Calu3 (cell line): ENCODE data around the gene PRSS56. TPM values are rescaled to one million over a fixed set of nuclear protein-coding genes. Genes with fewer than 3 reads are reported as not detected.

Experiments used
- BruUV-seq: library from RNA; stranded (reverse); fragments of 400-500 nt; replicated peaks from 2 replicates; lab custom pipeline; 2021; lab: Mats Ljungman, UMichigan
- CTCF ChIA-PET: fragments of 300-600 bp; sonication (Branson Sonifier 250); formaldehyde crosslinking; loops from one replicate; lab custom pipeline; 2022; ENCODE audit warnings: antibody characterized with exemption; lab: Charles Lee
- DNase-seq: peaks from one replicate; pipeline ENCODE4 v3.0.0; 2022
- H3K27ac Mint-ChIP-seq: one replicate; pipeline ENCODE4 v1.8.0; 2022; ENCODE audit warnings: mixed read lengths; ENCODE audit not compliant: unreplicated experiment
- H3K27me3 Mint-ChIP-seq: one replicate; pipeline ENCODE4 v1.8.0; 2022; ENCODE audit warnings: mixed read lengths; ENCODE audit not compliant: unreplicated experiment
- H3K36me3 Mint-ChIP-seq: one replicate; pipeline ENCODE4 v1.8.0; 2022; ENCODE audit warnings: mild to moderate bottlenecking, moderate library complexity, mixed read lengths; ENCODE audit not compliant: insufficient read depth, unreplicated experiment
- H3K4me1 Mint-ChIP-seq: one replicate; pipeline ENCODE4 v1.8.0; 2022; ENCODE audit warnings: mild to moderate bottlenecking, low read depth, mixed read lengths; ENCODE audit not compliant: unreplicated experiment
- H3K4me3 Mint-ChIP-seq: one replicate; pipeline ENCODE4 v1.8.0; 2022; ENCODE audit warnings: mild to moderate bottlenecking, low read depth, moderate library complexity, mixed read lengths; ENCODE audit not compliant: unreplicated experiment
- H3K9me3 Mint-ChIP-seq: one replicate; pipeline ENCODE4 v1.8.0; 2022; ENCODE audit warnings: low read depth, mixed read lengths; ENCODE audit not compliant: unreplicated experiment
- intact Hi-C: fragments of 100-400 bp; cut with micrococcal nuclease; formaldehyde crosslinking; loops from one replicate; pipeline ENCODE4 v1.10.0; 2022; ENCODE audit not compliant: unreplicated experiment
- total RNA-seq: library from RNA; stranded (reverse); gene quantifications from 2 replicates; pipeline ENCODE4 v1.2.3, GENCODE V29; 2022
- TF ChIP-seq, protein P1 (sequence below): fragments of 200-600 bp; IDR thresholded peaks from one replicate; pipeline ENCODE4 v1.8.0; 2022; ENCODE audit warnings: antibody characterized with exemption; ENCODE audit not compliant: unreplicated experiment

Gene PRSS56
- total RNA-seq, 1 experiment from 2014 or later = not detected

DNA sequence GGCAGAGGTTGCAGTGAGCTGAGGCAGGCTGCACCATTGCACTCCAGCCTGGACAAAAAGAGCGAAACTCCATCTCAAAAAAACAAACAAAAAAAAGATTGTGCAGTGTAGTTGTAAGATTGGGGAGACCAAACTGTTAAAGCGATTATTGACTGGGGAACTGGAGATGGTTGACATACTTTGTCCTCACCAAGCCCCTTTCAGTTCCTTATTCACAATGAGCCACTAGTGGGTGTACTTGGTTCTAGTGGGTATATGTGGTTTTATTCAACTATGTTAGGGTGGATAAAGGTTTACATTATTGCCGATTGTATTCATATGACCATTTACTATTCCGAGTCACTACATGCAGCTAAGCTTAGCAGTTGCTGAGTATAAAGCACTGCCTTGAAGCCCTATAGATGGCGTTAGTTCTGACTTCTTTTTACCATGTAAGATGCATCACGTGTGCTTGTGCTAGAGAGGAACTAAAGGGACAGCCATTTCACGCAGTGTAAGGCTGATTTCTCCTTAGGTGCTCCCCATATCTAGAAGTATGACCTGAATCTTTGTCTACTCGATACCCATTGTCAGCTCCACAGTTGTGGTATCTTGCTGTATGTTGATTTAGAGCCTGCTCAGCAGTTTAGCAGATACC is 42.4 kb downstream of the PRSS56 start:
- H3K36me3 Mint-ChIP-seq = peaks cover 58% of the 10 kb centered on the region
- intact Hi-C loops = no loop called here

DNA sequence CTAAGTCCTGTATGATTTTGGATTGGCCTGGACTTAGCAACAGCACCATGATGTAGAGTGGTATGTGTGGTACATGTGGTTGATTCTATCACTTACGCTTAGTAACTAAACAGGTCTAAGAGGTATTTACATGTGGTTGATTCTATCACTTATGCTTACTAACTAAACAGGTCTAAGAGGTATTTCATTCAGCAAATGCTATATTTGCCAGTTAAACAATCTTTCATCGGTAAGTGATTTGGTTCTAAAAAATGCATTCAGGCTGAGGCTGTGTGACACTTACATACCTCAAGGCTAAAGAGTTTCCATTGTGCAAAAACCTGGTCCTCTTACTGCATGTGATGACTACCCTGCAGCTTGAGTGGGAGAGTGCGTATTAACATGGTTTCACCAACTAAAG is 43.4 kb downstream of the PRSS56 start:
- CTCF ChIA-PET = no interaction called here
- intact Hi-C loops = no loop called here
- H3K36me3 Mint-ChIP-seq = peaks cover 57% of the 10 kb centered on the region

More for the DNA sequence above, 42.4 kb downstream of the PRSS56 start:
- no peak overlapping the region for H3K27ac Mint-ChIP-seq
- H3K9me3 Mint-ChIP-seq = no peaks in the 10 kb centered on the region
- TF ChIP-seq, protein P1, sequence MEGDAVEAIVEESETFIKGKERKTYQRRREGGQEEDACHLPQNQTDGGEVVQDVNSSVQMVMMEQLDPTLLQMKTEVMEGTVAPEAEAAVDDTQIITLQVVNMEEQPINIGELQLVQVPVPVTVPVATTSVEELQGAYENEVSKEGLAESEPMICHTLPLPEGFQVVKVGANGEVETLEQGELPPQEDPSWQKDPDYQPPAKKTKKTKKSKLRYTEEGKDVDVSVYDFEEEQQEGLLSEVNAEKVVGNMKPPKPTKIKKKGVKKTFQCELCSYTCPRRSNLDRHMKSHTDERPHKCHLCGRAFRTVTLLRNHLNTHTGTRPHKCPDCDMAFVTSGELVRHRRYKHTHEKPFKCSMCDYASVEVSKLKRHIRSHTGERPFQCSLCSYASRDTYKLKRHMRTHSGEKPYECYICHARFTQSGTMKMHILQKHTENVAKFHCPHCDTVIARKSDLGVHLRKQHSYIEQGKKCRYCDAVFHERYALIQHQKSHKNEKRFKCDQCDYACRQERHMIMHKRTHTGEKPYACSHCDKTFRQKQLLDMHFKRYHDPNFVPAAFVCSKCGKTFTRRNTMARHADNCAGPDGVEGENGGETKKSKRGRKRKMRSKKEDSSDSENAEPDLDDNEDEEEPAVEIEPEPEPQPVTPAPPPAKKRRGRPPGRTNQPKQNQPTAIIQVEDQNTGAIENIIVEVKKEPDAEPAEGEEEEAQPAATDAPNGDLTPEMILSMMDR = no peak
- peaks cover 6% of the 10 kb centered on the region for H3K4me1 Mint-ChIP-seq
- no peaks in the 10 kb centered on the region for H3K27me3 Mint-ChIP-seq
- CTCF ChIA-PET = no interaction called here
- BruUV-seq = no TSS peak
- H3K4me3 Mint-ChIP-seq = no peak overlapping the region
- no peak for DNase-seq

DNA sequence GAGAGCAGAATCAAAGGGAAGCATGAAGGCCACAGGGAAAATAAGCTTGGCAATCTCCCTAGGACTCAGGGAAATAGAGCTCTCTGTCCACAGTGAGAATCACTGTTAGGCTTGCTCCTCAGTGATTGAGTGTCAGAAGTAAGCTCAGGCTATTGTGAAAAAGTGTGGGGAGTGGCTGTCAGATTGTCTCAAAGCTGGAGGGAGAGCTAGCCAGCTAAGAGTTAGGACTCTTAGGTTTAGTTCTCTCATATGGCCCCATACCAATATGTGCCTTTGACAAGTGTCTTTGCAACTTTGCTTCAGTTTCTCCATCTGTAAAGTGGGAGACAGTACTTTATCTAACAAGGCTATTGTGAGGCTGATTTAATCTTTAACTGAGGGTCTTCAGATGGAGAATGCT is 47.5 kb downstream of the PRSS56 start:
- CTCF ChIA-PET = interaction anchor here (1.0 to 1.5 kb wide), 2 partner anchors 13 to 25 kb away, joined by 3 to 4 read pairs; no protein-coding TSS in a partner anchor
- peak overlapping the region; percentile 56 for H3K27ac Mint-ChIP-seq

More for the DNA sequence above, 43.4 kb downstream of the PRSS56 start:
- Mint-ChIP-seq H3K4me3 (no peak overlapping the region), H3K27me3 (no peaks in the 10 kb centered on the region), H3K4me1 (peaks cover 15% of the 10 kb centered on the region), H3K9me3 (no peaks in the 10 kb centered on the region), H3K27ac (no peak overlapping the region)
- BruUV-seq = no TSS peak
- TF ChIP-seq, protein P1 = no peak
- DNase-seq = no peak

DNA sequence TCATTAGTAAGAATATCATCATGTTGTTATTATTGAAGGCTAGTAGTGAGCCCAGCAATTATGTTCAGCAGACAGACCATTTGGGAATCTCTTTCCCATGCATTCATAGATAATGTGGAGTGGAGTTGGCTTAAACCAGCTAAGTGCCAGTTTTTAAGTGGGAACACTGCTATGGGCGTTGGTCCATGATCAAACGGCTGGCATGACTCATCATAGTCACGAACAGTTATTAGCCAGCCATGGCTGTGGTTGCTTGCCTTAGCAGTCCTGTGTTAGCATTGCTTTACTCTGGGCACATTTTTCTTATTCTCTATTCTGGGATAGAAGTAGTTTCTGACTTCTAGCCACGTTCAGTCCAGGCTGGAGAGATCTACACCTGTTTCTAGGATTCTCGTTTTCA is 48.0 kb downstream of the PRSS56 start:
- Mint-ChIP-seq H3K9me3 (no peaks in the 10 kb centered on the region), H3K4me3 (no peak overlapping the region), H3K36me3 (peaks cover 54% of the 10 kb centered on the region), H3K27me3 (no peaks in the 10 kb centered on the region), H3K4me1 (peaks cover 47% of the 10 kb centered on the region), H3K27ac (no peak overlapping the region)
- TF ChIP-seq, protein P1 = no peak
- peak; percentile 30 for DNase-seq
- BruUV-seq = no TSS peak
- CTCF ChIA-PET = interaction anchor here (1.0 to 1.5 kb wide), 2 partner anchors 12 to 25 kb away, joined by 3 to 4 read pairs; no protein-coding TSS in a partner anchor
- intact Hi-C loops = no loop called here

More for the DNA sequence above, 47.5 kb downstream of the PRSS56 start:
- no peak for DNase-seq
- H3K27me3 Mint-ChIP-seq = no peaks in the 10 kb centered on the region
- TF ChIP-seq, protein P1 = no peak
- H3K36me3 Mint-ChIP-seq = peaks cover 54% of the 10 kb centered on the region
- no peaks in the 10 kb centered on the region for H3K9me3 Mint-ChIP-seq
- intact Hi-C loops = no loop called here
- no TSS peak for BruUV-seq
- no peak overlapping the region for H3K4me3 Mint-ChIP-seq
- peaks cover 43% of the 10 kb centered on the region for H3K4me1 Mint-ChIP-seq
